GM10248 (cell line): ENCODE data around the gene DEPDC1B.
"Not testable (repeated sequence)": the region's sequence is repeated elsewhere in the genome, so short reads cannot be mapped to it uniquely, and the experiment has no call there.

Experiments
- CTCF ChIA-PET: fragments of 300-600 bp; sonication (Branson Sonifier 250); formaldehyde crosslinking; extraction: SDS; loops from one replicate; lab custom pipeline; 2021; ENCODE audit warnings: antibody characterized with exemption; lab: Yijun Ruan, JAX
- POLR2A ChIA-PET: fragments of 350-650 bp; sonication (Branson Sonifier 250); formaldehyde crosslinking; extraction: SDS; loops from one replicate; lab custom pipeline; 2020; ENCODE audit warnings: antibody characterized with exemption; lab: Yijun Ruan, JAX
- DNase-seq: peaks from one replicate; pipeline ENCODE4 v3.0.0; 2012; ENCODE audit errors: extremely low spot score
- TF ChIP-seq, protein P1 (sequence below): IDR thresholded peaks from 2 replicates; pipeline ENCODE4 v1.5.1; 2012; ENCODE audit warnings: mild to moderate bottlenecking, low read depth; ENCODE audit errors: extremely low read depth, missing control alignments, control extremely low read depth

Gene DEPDC1B

DNA sequence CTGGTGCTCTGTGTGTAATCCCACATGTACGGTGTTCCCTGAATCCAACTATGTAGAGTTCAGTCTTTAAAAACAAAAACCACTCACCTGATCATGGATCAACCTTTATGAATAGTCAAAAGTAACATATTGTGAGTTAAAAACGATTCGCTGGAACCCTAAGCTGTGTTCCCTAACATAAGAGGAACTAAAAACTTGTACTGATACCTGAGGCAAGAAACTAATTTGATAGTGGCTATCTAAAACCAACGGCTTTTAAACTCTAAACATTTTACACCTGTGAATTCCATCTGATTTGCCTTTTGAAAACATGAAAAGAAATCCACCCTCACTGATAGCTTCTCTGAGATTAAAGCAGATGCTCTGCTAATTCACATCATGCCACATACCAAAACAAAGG, 101.5 kb downstream of the DEPDC1B start:
- ChIA-PET POLR2A (no interaction called here), CTCF (interaction anchor here (0.8 to 3.2 kb wide), 9 partner anchors 8 to 788 kb away, joined by 3 to 9 read pairs (median 3); no protein-coding TSS in a partner anchor)
- TF ChIP-seq, protein P1, sequence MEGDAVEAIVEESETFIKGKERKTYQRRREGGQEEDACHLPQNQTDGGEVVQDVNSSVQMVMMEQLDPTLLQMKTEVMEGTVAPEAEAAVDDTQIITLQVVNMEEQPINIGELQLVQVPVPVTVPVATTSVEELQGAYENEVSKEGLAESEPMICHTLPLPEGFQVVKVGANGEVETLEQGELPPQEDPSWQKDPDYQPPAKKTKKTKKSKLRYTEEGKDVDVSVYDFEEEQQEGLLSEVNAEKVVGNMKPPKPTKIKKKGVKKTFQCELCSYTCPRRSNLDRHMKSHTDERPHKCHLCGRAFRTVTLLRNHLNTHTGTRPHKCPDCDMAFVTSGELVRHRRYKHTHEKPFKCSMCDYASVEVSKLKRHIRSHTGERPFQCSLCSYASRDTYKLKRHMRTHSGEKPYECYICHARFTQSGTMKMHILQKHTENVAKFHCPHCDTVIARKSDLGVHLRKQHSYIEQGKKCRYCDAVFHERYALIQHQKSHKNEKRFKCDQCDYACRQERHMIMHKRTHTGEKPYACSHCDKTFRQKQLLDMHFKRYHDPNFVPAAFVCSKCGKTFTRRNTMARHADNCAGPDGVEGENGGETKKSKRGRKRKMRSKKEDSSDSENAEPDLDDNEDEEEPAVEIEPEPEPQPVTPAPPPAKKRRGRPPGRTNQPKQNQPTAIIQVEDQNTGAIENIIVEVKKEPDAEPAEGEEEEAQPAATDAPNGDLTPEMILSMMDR, result no peak
- DNase-seq, result no peak

- ChIA-PET CTCF (interaction anchor here (0.8 to 3.2 kb wide), 12 partner anchors 8 to 788 kb away, joined by 3 to 9 read pairs (median 3); no protein-coding TSS in a partner anchor), POLR2A (no interaction called here)
- TF ChIP-seq, protein P1, result no peak
- no peak for DNase-seq
Measured at GRCh38 chr5:60597572-60598320, 102.2 kb downstream of the DEPDC1B start.

GRCh38 chr5:60594715-60595477, 105.1 kb downstream of the DEPDC1B start:
- CTCF ChIA-PET, result interaction anchor here (0.7 to 1.0 kb wide), 4 partner anchors 11 to 781 kb away, joined by 3 read pairs; no protein-coding TSS in a partner anchor
- TF ChIP-seq, protein P1, result no peak
- POLR2A ChIA-PET, result no interaction called here

GRCh38 chr5:60590172-60590571, 109.8 kb downstream of the DEPDC1B start:
- CTCF ChIA-PET, result interaction anchor here (0.8 to 1.8 kb wide), 6 partner anchors 8 to 779 kb away, joined by 3 to 9 read pairs (median 3); no protein-coding TSS in a partner anchor
- TF ChIP-seq, protein P1, result no peak
- DNase-seq, result no peak
- POLR2A ChIA-PET, result no interaction called here

More at GRCh38 chr5:60594715-60595477, 105.1 kb downstream of the DEPDC1B start:
- no peak for DNase-seq

DNA sequence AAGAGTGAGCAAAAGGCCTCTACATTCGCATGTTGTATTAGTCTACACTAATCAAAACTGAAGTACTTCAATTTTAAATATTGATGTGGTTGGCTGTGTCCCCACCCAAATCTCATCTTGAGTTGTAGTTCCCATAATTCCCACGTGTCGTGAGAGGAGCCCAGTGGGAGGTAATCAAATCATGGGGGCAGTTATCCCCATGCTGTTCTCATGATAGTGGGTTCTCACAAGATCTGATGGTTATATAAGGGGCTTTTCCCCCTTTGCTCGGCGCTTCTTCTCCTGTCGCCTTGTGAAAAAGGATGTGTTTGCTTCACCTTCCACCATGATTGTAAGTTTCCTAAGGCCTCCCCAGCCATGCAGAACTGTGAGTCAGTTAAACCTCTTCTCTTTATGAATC, 112.7 kb downstream of the DEPDC1B start:
- POLR2A ChIA-PET, DNase-seq, CTCF ChIA-PET: not testable (repeated sequence)

DNA sequence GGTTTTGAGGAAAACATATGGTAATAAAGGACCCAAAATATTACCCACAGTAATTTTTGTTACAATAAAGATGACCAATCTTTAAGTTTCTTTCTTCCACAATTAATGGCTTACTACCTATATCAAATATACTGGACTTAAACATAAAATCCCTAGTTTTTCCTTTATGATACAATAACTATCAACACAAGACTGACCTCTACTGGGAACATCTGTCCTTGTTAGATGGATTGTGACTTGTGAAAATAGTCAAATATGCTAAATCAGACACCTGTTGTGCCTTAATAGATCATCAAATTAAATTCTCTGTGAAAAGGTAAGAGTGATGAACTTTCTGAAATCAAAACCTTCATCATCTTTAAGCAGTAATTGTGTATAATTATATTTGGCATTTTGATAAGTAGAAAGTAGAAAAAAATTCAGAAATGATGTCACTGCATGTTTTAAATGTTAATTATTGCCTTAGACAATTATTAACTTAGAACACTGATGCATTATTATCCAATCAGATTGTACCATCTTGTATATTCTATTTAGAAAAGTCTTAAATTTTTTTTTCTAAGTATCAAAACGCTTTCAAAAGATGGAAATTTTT, 113.6 kb downstream of the DEPDC1B start:
- TF ChIP-seq, protein P1, result peak; percentile 56
- POLR2A ChIA-PET, result no interaction called here
- no peak for DNase-seq
- CTCF ChIA-PET, result interaction anchor here (1.0 to 2.0 kb wide), 3 partner anchors 83 to 775 kb away, joined by 4 to 8 read pairs (median 4); no protein-coding TSS in a partner anchor
